ENCODE measurements around the gene CA10.

CA10 gene

GRCh38 chr17:51770027-51770759, 388.3 kb downstream of the CA10 start:
- no peak for DNase-seq (ENCODE audit: low read depth in 2 of 3, low spot score in 2 of 3)

- DNase-seq (ENCODE audit: low read depth in 2 of 3, low spot score in 2 of 3): no peak
Measured at GRCh38 chr17:51769231-51769630, 389.3 kb downstream of the CA10 start.

GRCh38 chr17:51768706-51769105, 389.8 kb downstream of the CA10 start:
- DNase-seq (ENCODE audit: low read depth in 2 of 3, low spot score in 2 of 3): no peak

- DNase-seq (ENCODE audit: low read depth in 2 of 3, low spot score in 2 of 3): no peak
Measured at GRCh38 chr17:51767287-51767686, 391.2 kb downstream of the CA10 start.

GRCh38 chr17:51765282-51766135, 393.0 kb downstream of the CA10 start:
- DNase-seq (ENCODE audit: low read depth in 2 of 3, low spot score in 2 of 3): no peak

- DNase-seq (ENCODE audit: low read depth in 2 of 3, low spot score in 2 of 3): peak in 1 of 3 experiments; percentile 2
Measured at GRCh38 chr17:51764387-51764971, 394.0 kb downstream of the CA10 start.

GRCh38 chr17:51763058-51763457, 395.5 kb downstream of the CA10 start:
- no peak for DNase-seq (ENCODE audit: low read depth in 2 of 3, low spot score in 2 of 3)

GRCh38 chr17:51761105-51761504, 397.4 kb downstream of the CA10 start:
- DNase-seq (ENCODE audit: low read depth in 2 of 3, low spot score in 2 of 3): no peak

GRCh38 chr17:51759260-51759659, 399.3 kb downstream of the CA10 start:
- no peak for DNase-seq (ENCODE audit: low read depth in 2 of 3, low spot score in 2 of 3)

- no peak for DNase-seq (ENCODE audit: low read depth in 2 of 3, low spot score in 2 of 3)
Measured at GRCh38 chr17:51751072-51751471, 407.4 kb downstream of the CA10 start.

- no peak for DNase-seq (ENCODE audit: low read depth in 2 of 3, low spot score in 2 of 3)
Measured at GRCh38 chr17:51748749-51749604, 409.5 kb downstream of the CA10 start.

- no peak for DNase-seq (ENCODE audit: low read depth in 2 of 3, low spot score in 2 of 3)
Measured at GRCh38 chr17:51746421-51746820, 412.1 kb downstream of the CA10 start.

- no peak for DNase-seq (ENCODE audit: low read depth in 2 of 3, low spot score in 2 of 3)
Measured at GRCh38 chr17:51745993-51746392, 412.5 kb downstream of the CA10 start.

GRCh38 chr17:51743477-51743876, 415.0 kb downstream of the CA10 start:
- DNase-seq (ENCODE audit: low read depth in 2 of 3, low spot score in 2 of 3): no peak

- DNase-seq (ENCODE audit: low read depth in 2 of 3, low spot score in 2 of 3): no peak
Measured at GRCh38 chr17:51742571-51742970, 415.9 kb downstream of the CA10 start.

GRCh38 chr17:51741458-51741857, 417.1 kb downstream of the CA10 start:
- no peak for DNase-seq (ENCODE audit: low read depth in 2 of 3, low spot score in 2 of 3)

GRCh38 chr17:51740531-51740930, 418.0 kb downstream of the CA10 start:
- no peak for DNase-seq (ENCODE audit: low read depth in 2 of 3, low spot score in 2 of 3)

GRCh38 chr17:51739245-51739886, 419.1 kb downstream of the CA10 start:
- DNase-seq (ENCODE audit: low read depth in 2 of 3, low spot score in 2 of 3): no peak

GRCh38 chr17:51736356-51736755, 422.2 kb downstream of the CA10 start:
- no peak for DNase-seq (ENCODE audit: low read depth in 2 of 3, low spot score in 2 of 3)

- no peak for DNase-seq (ENCODE audit: low read depth in 2 of 3, low spot score in 2 of 3)
Measured at GRCh38 chr17:51734976-51735375, 423.5 kb downstream of the CA10 start.

- DNase-seq (ENCODE audit: low read depth in 2 of 3, low spot score in 2 of 3): no peak
Measured at GRCh38 chr17:51734462-51734861, 424.1 kb downstream of the CA10 start.
